ENCODE results near the gene PBX4. TPM values are rescaled to one million over a fixed set of nuclear protein-coding genes. Genes with fewer than 3 reads are reported as not detected.
A peak's percentile ranks its signal among the peaks of the same experiment; 100 is the strongest.

The PBX4 gene
- total and polyA plus RNA-seq, 2 donors (not counting 3 experiments of a cell fraction or from before 2014, with no cell fraction given): not detected

GRCh38 chr19:19515642-19516519 is 102.6 kb downstream of the PBX4 start, which contains the start of gene NDUFA13:
Gene NDUFA13 (plus strand): TSS chr19:19516225. CDS start chr19:19516239, 14 bp downstream.
- H3K9me1 ChIP-seq (replicated peaks; ENCODE audit: control insufficient read depth, extremely low read depth, insufficient read depth, low read length): no peaks in the 10 kb centered on the region
- ChIA-PET POLR2A (no interaction called here), CTCF (interaction anchor here (1.4 kb wide), 1 partner anchor 26 kb away, joined by 6 read pairs; no protein-coding TSS in a partner anchor)
- H3K27me3 ChIP-seq (ENCODE audit: control insufficient read depth in 2 of 2, insufficient read depth in 2 of 2, low read length in 2 of 2): no peaks in the 10 kb centered on the region
- peak within 1 kb of the TSS; percentile 90 for H3K4me2 ChIP-seq (ENCODE audit: insufficient read depth, low read length)
- peaks cover 3 to 4% of the 10 kb centered on the region in 2 experiments for H3K36me3 ChIP-seq (ENCODE audit: control insufficient read depth in 2 of 2, extremely low read depth in 1 of 2, insufficient read depth in 2 of 2, low read length in 2 of 2)
- peak within 1 kb of the TSS; percentile 96 for H2AFZ ChIP-seq (ENCODE audit: low read depth, low read length)
- H3K79me2 ChIP-seq (ENCODE audit: control insufficient read depth, insufficient read depth, low read length): peaks cover 24% of the 10 kb centered on the region
- peak within 1 kb of the TSS; percentile 90 to 99 (median 94) for H3K4me3 ChIP-seq (replicated peaks in 1 of 3; ENCODE audit: insufficient read depth in 1 of 3, low read depth in 1 of 3, low read length in 3 of 3)
- TF ChIP-seq EZH2 (IDR thresholded peaks at IDR 0.05; ENCODE audit: borderline replicate concordance, low read depth, low read length, severe bottlenecking) (no peak), MYC (IDR thresholded peaks at IDR 0.05; ENCODE audit: low read depth, low read length) (no peak), CTCF (IDR thresholded peaks at IDR 0.05; ENCODE audit: extremely low read depth in 1 of 2, insufficient read depth in 1 of 2, low read depth in 1 of 2, low read length in 2 of 2) (peak in 1 of 2 donors; percentile 17), MAX (IDR thresholded peaks at IDR 0.05; ENCODE audit: insufficient read depth, insufficient read length) (no peak), FOS (IDR thresholded peaks at IDR 0.05; ENCODE audit: borderline replicate concordance, insufficient read depth, low read length) (no peak), POLR2A (IDR thresholded peaks at IDR 0.05; ENCODE audit: low read depth, low read length) (peak; percentile 91), POLR2AphosphoS5 (IDR thresholded peaks at IDR 0.05; ENCODE audit: insufficient read depth, low read depth, low read length) (peak; percentile 99), JUN (IDR thresholded peaks at IDR 0.05; ENCODE audit: borderline replicate concordance, insufficient read depth, insufficient read length, low read depth) (no peak), GATA2 (IDR thresholded peaks at IDR 0.05; ENCODE audit: insufficient read depth, insufficient read length, low read depth, low read length) (no peak)
- peak; percentile 97 for FAIRE-seq
- TSS peak; percentile 95 for BruUV-seq (replicated peaks)
- H3K27ac ChIP-seq (ENCODE audit: insufficient read depth, low read depth, low read length): peak within 1 kb of the TSS; percentile 68
- peak within 1 kb of the TSS; percentile 89 for H3K9ac ChIP-seq (replicated peaks; ENCODE audit: extremely low read depth, insufficient read depth, low read length)
- H3K4me1 ChIP-seq (ENCODE audit: control insufficient read depth, extremely low read depth, insufficient read depth, low read length): peaks cover 11% of the 10 kb centered on the region
- dilution Hi-C loops (cut with MboI; ENCODE audit: extremely low pct_ligation_motif_present, low sequenced_read_pairs): no loop called here
- no peaks in the 10 kb centered on the region for H3K9me3 ChIP-seq (replicated peaks; ENCODE audit: control insufficient read depth, insufficient read depth, low read length)
- H4K20me1 ChIP-seq (replicated peaks; ENCODE audit: control insufficient read depth, extremely low read depth, insufficient read depth, low read length): no peaks in the 10 kb centered on the region
- intact Hi-C loops (cut with micrococcal nuclease): loop anchor here (1.0 kb wide), 1 partner anchor 25 kb away; no protein-coding TSS in a partner anchor
- peak; percentile 93 for DNase-seq (ENCODE audit: low read depth, low spot score)
